HepG2 (cell line): ENCODE results near the gene IFT88. TPM values are rescaled to one million over a fixed set of nuclear protein-coding genes. Genes with fewer than 3 reads are reported as not detected.

ENCODE experiments used
- BCL6 ChIP-seq: IDR thresholded peaks from 2 replicates; pipeline ENCODE4 v1.6.1; 2016; ENCODE audit warnings: missing genetic modification reagents, missing compliant biosample characterization
- CEBPZ ChIP-seq: IDR thresholded peaks from 2 replicates; pipeline ENCODE4 v1.6.1; 2012; ENCODE audit warnings: low read length, improper control_type of control experiment
- JDP2 ChIP-seq: sonication (generic); formaldehyde crosslinking; IDR thresholded peaks from 2 replicates; pipeline ENCODE4 v1.8.1; 2022; ENCODE audit warnings: missing genetic modification reagents, borderline replicate concordance
- TMF1 ChIP-seq: sonication (generic); formaldehyde crosslinking; IDR thresholded peaks from 2 replicates; pipeline ENCODE4 v1.8.1; 2022; ENCODE audit warnings: low read depth, missing genetic modification reagents
- ZNF235 ChIP-seq: sonication (generic); formaldehyde crosslinking; IDR thresholded peaks from 2 replicates; pipeline ENCODE4 v1.8.1; 2023; ENCODE audit warnings: mild to moderate bottlenecking, missing genetic modification reagents, borderline replicate concordance
- ZNF576 ChIP-seq: sonication (generic); formaldehyde crosslinking; IDR thresholded peaks from 2 replicates; pipeline ENCODE4 v1.4.0; 2020; ENCODE audit warnings: mild to moderate bottlenecking, missing genetic modification reagents
- ZNF713 ChIP-seq: sonication (generic); formaldehyde crosslinking; IDR thresholded peaks from 2 replicates; pipeline ENCODE4 v1.4.0; 2020; ENCODE audit warnings: mild to moderate bottlenecking, missing genetic modification reagents
- polyA plus RNA-seq, 8 experiments: library from polyadenylated mRNA; depleted of rRNA in 3 of 8; stranded (reverse) in 7 of 8; unstranded in 1 of 8; fragments of >200 nt; fragmentation: Illumina TruSeq in 4 of 8; extraction: Trizol in 4 of 8; gene quantifications; 2 replicates each; pipeline versions ENCODE4 v1.2.1 to v1.2.3, GENCODE V29; 2011 to 2016; ENCODE audit warnings: low read depth in 4 of 8, missing spikeins in 1 of 8, mixed read lengths in 1 of 8; ENCODE audit not compliant: insufficient read depth in 1 of 8
- total RNA-seq, 5 experiments: library from RNA; depleted of rRNA; stranded (reverse); fragments of >200 nt; fragmentation: Illumina TruSeq; extraction: Trizol; gene quantifications; 2 replicates each; pipeline ENCODE4 v1.2.3, GENCODE V29; 2016; ENCODE audit warnings: low read depth in 1 of 5
- TF ChIP-seq, protein P1 (sequence below): sonication (generic); formaldehyde crosslinking; IDR thresholded peaks from 2 replicates; pipeline ENCODE4 v1.4.0; 2020; ENCODE audit warnings: low read depth, missing genetic modification reagents
- TF ChIP-seq, protein P2 (sequence below): sonication (generic); formaldehyde crosslinking; IDR thresholded peaks from 2 replicates; pipeline ENCODE4 v1.4.0; 2020; ENCODE audit warnings: missing genetic modification reagents, borderline replicate concordance

IFT88 gene
- total and polyA plus RNA-seq, 2 of the 13 experiments (the other 11 are each of a cell fraction or from before 2014, with no cell fraction given) = 8.4 to 19.9 TPM

GRCh38 chr13:20608438-20609020 is 41.6 kb downstream of the IFT88 start (continued):
- TF ChIP-seq, protein P1, sequence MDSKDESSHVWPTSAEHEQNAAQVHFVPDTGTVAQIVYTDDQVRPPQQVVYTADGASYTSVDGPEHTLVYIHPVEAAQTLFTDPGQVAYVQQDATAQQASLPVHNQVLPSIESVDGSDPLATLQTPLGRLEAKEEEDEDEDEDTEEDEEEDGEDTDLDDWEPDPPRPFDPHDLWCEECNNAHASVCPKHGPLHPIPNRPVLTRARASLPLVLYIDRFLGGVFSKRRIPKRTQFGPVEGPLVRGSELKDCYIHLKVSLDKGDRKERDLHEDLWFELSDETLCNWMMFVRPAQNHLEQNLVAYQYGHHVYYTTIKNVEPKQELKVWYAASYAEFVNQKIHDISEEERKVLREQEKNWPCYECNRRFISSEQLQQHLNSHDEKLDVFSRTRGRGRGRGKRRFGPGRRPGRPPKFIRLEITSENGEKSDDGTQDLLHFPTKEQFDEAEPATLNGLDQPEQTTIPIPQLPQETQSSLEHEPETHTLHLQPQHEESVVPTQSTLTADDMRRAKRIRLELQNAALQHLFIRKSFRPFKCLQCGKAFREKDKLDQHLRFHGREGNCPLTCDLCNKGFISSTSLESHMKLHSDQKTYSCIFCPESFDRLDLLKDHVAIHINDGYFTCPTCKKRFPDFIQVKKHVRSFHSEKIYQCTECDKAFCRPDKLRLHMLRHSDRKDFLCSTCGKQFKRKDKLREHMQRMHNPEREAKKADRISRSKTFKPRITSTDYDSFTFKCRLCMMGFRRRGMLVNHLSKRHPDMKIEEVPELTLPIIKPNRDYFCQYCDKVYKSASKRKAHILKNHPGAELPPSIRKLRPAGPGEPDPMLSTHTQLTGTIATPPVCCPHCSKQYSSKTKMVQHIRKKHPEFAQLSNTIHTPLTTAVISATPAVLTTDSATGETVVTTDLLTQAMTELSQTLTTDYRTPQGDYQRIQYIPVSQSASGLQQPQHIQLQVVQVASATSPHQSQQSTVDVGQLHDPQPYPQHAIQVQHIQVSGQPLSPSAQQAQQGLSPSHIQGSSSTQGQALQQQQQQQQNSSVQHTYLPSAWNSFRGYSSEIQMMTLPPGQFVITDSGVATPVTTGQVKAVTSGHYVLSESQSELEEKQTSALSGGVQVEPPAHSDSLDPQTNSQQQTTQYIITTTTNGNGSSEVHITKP (CRISPR knock-in tag) = no peak
- TF ChIP-seq ZNF576 (CRISPR knock-in tag) (no peak), ZNF713 (CRISPR knock-in tag) (no peak), CEBPZ (no peak), JDP2 (CRISPR knock-in tag) (no peak), ZNF235 (CRISPR knock-in tag) (no peak), BCL6 (CRISPR knock-in tag) (no peak), TMF1 (CRISPR knock-in tag) (no peak)
- TF ChIP-seq, protein P2, sequence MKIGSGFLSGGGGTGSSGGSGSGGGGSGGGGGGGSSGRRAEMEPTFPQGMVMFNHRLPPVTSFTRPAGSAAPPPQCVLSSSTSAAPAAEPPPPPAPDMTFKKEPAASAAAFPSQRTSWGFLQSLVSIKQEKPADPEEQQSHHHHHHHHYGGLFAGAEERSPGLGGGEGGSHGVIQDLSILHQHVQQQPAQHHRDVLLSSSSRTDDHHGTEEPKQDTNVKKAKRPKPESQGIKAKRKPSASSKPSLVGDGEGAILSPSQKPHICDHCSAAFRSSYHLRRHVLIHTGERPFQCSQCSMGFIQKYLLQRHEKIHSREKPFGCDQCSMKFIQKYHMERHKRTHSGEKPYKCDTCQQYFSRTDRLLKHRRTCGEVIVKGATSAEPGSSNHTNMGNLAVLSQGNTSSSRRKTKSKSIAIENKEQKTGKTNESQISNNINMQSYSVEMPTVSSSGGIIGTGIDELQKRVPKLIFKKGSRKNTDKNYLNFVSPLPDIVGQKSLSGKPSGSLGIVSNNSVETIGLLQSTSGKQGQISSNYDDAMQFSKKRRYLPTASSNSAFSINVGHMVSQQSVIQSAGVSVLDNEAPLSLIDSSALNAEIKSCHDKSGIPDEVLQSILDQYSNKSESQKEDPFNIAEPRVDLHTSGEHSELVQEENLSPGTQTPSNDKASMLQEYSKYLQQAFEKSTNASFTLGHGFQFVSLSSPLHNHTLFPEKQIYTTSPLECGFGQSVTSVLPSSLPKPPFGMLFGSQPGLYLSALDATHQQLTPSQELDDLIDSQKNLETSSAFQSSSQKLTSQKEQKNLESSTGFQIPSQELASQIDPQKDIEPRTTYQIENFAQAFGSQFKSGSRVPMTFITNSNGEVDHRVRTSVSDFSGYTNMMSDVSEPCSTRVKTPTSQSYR = no peak
